HEK293T (cell line): ENCODE measurements around the gene RNF112.

Experiments
- CTCF ChIA-PET: fragments of 350-600 bp; formaldehyde crosslinking; extraction: SDS; loops from one replicate; lab custom pipeline; 2021; ENCODE audit warnings: antibody characterized with exemption, inconsistent platforms; lab: Yijun Ruan, JAX
- POLR2A ChIA-PET: fragments of 350-600 bp; formaldehyde crosslinking; extraction: SDS; loops from one replicate; lab custom pipeline; 2020; ENCODE audit warnings: antibody characterized with exemption, inconsistent platforms; lab: Yijun Ruan, JAX
- DNase-seq: peaks from one replicate; pipeline ENCODE4 v3.0.0; 2012; ENCODE audit warnings: mixed read lengths; ENCODE audit errors: extremely low spot score
- ARNT ChIP-seq: fragments of 450-650 bp; IDR thresholded peaks from 2 replicates; pipeline ENCODE4 v1.6.1; 2017; ENCODE audit warnings: mild to moderate bottlenecking
- BHLHE40 ChIP-seq: fragments of 450-650 bp; IDR thresholded peaks from 2 replicates; pipeline ENCODE4 v1.6.1; 2016; ENCODE audit warnings: mild to moderate bottlenecking, moderate library complexity, borderline replicate concordance
- CTBP1 ChIP-seq: fragments of 450-650 bp; IDR thresholded peaks from 2 replicates; pipeline ENCODE4 v1.6.1; 2016; ENCODE audit warnings: borderline replicate concordance
- ELF4 ChIP-seq: fragments of 450-650 bp; IDR thresholded peaks from 2 replicates; pipeline ENCODE4 v1.6.1; 2017; ENCODE audit warnings: antibody characterized with exemption
- FOXA1 ChIP-seq: fragments of 450-650 bp; IDR thresholded peaks from 2 replicates; pipeline ENCODE4 v1.6.1; 2016; ENCODE audit warnings: mild to moderate bottlenecking
- FOXK2 ChIP-seq: fragments of 450-650 bp; IDR thresholded peaks from 2 replicates; pipeline ENCODE4 v1.6.1; 2016; ENCODE audit warnings: mild to moderate bottlenecking
- FOXM1 ChIP-seq: fragments of 450-650 bp; IDR thresholded peaks from 2 replicates; pipeline ENCODE4 v1.6.1; 2017; ENCODE audit warnings: mild to moderate bottlenecking, borderline replicate concordance
- HDGF ChIP-seq: fragments of 450-650 bp; IDR thresholded peaks from 2 replicates; pipeline ENCODE4 v1.6.1; 2017; ENCODE audit warnings: antibody characterized with exemption, borderline replicate concordance
- L3MBTL2 ChIP-seq: fragments of 450-650 bp; conservative IDR thresholded peaks from 2 replicates; pipeline ENCODE4 v1.6.1; 2016; ENCODE audit warnings: mild to moderate bottlenecking
- LEF1 ChIP-seq: fragments of 450-650 bp; IDR thresholded peaks from 2 replicates; pipeline ENCODE4 v1.6.1; 2017; ENCODE audit warnings: mild to moderate bottlenecking, borderline replicate concordance
- NFRKB ChIP-seq: fragments of 450-650 bp; IDR thresholded peaks from 2 replicates; pipeline ENCODE4 v1.6.1; 2016; ENCODE audit warnings: mild to moderate bottlenecking, moderate library complexity
- SP1 ChIP-seq: fragments of 450-650 bp; IDR thresholded peaks from 2 replicates; pipeline ENCODE4 v1.6.1; 2017
- SUZ12 ChIP-seq: fragments of 450-650 bp; IDR thresholded peaks from 2 replicates; pipeline ENCODE4 v1.6.1; 2016; ENCODE audit warnings: mild to moderate bottlenecking
- TARDBP ChIP-seq: fragments of 450-650 bp; IDR thresholded peaks from 2 replicates; pipeline ENCODE4 v1.6.1; 2016
- ZNF384 ChIP-seq: fragments of 450-650 bp; IDR thresholded peaks from 2 replicates; pipeline ENCODE4 v1.6.1; 2016
- TF ChIP-seq, protein P1 (sequence below): fragments of 450-650 bp; IDR thresholded peaks from 2 replicates; pipeline ENCODE4 v1.6.1; 2016

The RNF112 gene

DNA sequence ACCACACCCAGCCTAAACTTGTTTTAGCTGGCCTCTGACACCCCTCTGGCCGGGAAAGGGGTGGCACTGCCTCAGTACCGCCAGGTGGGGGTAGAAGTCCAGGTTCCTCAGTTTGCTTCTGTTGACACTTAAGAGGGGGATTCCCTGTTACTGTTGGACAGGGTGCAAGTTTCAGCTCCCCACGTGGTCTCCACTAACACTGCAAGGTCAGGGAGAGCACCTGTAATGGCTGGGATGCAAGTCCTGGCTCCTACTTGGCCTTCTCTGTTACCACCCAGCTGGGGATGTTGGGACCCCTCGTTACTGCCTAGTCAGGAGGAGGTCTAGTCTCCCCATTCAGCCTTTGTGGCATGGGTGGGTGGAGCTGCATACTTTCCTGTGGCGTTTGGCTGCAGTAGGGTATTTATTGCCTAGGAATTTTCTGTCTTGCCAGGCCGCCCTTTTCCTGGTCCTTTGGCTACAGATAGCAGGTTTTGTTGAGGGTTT, 13.4 kb upstream of the RNF112 start:
- CTCF ChIA-PET = interaction anchor here (0.5 to 1.3 kb wide), 3 partner anchors 20 to 71 kb away, joined by 3 to 6 read pairs (median 3); partner anchors contain the start of gene B9D1
- DNase-seq = no peak
- POLR2A ChIA-PET = interaction anchor here (3.0 kb wide), 1 partner anchor 19 kb away, joined by 12 read pairs; the partner anchor contains the start of gene MAPK7
- TF ChIP-seq HDGF = no peak
- no peak for TF ChIP-seq SP1
- TF ChIP-seq SUZ12 = no peak
- TF ChIP-seq, protein P1, sequence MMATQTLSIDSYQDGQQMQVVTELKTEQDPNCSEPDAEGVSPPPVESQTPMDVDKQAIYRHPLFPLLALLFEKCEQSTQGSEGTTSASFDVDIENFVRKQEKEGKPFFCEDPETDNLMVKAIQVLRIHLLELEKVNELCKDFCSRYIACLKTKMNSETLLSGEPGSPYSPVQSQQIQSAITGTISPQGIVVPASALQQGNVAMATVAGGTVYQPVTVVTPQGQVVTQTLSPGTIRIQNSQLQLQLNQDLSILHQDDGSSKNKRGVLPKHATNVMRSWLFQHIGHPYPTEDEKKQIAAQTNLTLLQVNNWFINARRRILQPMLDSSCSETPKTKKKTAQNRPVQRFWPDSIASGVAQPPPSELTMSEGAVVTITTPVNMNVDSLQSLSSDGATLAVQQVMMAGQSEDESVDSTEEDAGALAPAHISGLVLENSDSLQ = no peak
- TF ChIP-seq ZNF384 = no peak
- TF ChIP-seq FOXM1 = no peak
- no peak for TF ChIP-seq NFRKB
- no peak for TF ChIP-seq TARDBP
- TF ChIP-seq ELF4 = no peak
- TF ChIP-seq BHLHE40 = no peak

DNA sequence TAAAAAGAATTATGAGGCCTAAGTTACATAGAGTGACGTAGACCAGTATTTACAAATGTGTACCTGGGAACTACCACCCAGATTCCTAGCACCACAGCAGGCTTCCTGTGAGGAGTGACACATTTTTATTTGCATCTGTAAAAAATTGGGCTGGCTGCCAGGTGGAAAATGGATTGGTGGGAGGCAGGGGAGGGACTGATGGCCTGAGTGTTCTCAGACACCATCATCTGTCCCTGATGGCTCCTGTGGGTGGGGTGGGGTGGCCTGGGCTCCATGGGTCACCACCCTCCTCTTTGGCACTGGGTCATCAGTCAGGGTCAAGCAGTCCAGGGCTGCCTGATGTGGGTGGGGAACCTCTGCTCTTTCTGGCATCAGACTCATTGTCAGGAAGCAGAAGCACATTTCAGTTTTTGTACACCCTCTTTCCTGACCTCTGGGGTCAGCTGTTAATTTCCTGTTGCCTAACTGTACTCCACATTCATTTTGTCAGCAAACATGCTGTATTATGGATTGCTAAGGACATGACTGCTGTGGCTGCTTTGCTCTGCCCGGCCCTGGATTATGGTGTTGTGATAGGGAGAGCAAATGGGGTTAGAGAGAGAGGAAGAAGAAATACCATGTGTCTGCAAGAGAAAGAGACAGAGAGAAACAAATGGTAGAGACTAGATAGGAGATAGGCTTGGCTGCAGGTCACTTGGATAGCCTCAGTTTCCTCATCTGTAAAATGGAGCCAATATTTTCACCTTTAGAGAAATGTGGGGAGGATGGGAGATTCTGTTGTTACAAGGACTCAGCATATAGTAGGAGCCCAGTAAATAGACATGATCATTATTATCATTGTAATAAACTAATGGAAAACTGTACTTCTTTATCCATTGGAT, 12.5 kb upstream of the RNF112 start:
- TF ChIP-seq CTBP1 (no peak), FOXM1 (no peak), ELF4 (no peak), LEF1 (no peak), L3MBTL2 (no peak), SUZ12 (no peak), BHLHE40 (no peak), NFRKB (no peak), FOXK2 (no peak), ARNT (no peak), ZNF384 (no peak), TARDBP (no peak), FOXA1 (no peak), HDGF (no peak), SP1 (no peak)
- TF ChIP-seq, protein P1 = no peak
- POLR2A ChIA-PET = interaction anchor here (3.0 kb wide), 1 partner anchor 20 kb away, joined by 12 read pairs; the partner anchor contains the start of gene MAPK7
- no peak for DNase-seq
- CTCF ChIA-PET = no interaction called here

DNA sequence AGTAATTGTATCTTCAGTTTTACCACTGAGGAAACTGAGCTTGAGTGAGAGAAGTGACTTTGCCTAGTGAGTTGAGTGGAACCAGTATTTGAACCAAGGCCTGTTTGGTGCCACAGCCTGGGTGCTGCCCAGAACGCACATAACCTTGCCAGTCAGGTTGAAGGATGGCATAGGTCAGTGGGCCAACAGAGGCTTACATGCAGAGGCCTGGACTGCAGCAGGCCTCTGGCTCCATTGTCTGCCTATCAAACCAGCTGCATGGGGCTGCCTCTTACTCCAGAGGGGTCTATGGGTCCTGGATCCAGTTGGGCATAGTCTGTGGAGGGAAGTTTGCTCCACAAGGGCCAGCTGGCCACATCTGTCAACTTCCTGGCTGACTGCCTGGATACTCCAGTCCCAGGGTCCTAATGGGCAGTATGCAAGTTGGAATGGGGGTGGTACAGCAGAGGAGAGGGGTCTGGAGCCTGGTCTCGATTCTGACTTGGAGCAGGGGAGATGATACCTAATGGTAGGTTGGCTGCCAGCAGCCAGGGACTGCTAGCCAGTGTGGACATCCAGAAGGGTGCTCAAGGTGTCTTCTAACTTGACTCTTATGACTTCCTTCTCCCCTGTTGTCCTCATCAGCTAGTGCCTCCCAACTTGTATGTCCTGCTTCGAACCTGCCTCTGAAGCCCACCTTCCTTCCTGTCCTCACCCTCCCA, 11.1 kb upstream of the RNF112 start:
- POLR2A ChIA-PET = interaction anchor here (1.3 to 3.6 kb wide), 3 partner anchors 8 to 22 kb away, joined by 3 to 26 read pairs (median 3); partner anchors contain the start of gene MAPK7
- TF ChIP-seq FOXA1 = no peak
- no peak for TF ChIP-seq SUZ12
- no peak for TF ChIP-seq NFRKB
- no peak for TF ChIP-seq FOXM1
- TF ChIP-seq FOXK2 = no peak
- no peak for TF ChIP-seq TARDBP
- no peak for TF ChIP-seq ELF4
- no peak for TF ChIP-seq SP1
- TF ChIP-seq LEF1 = no peak
- no peak for TF ChIP-seq ZNF384
- TF ChIP-seq CTBP1 = no peak
- TF ChIP-seq BHLHE40 = no peak
- DNase-seq = no peak
- CTCF ChIA-PET = no interaction called here

DNA sequence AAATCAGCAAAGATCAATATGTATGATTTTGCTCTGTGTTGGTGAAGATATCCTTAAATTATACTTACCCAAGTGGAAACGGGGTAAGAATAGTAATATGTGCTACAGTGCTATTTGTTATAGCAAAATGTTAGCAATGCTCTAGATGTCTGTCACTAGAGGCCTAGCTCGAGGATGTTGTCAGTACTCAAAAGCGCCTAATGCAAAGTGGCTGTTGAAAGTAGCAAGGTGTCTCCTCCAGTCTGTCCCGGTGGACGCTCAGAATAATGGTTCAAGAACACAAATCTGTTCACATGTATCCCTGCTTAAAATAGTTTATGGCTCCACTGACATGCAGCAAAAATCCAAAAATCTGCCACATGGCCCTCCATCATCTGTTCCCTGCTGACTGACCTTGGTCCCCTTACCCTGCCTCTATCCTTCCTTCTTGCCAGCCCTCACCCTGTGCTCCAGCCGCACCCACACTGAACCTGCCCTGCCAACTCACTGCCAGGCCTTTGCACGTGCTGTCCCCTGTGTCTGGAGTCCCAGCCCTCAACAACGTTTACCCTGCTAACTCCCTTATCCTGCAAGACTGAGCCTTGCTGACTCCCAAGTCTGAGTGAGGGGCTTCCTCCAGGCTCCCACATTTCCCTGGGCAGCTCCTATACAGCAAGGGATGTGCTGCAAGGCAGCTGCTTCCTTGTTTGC, 9.6 kb upstream of the RNF112 start:
- TF ChIP-seq HDGF (no peak), BHLHE40 (no peak), FOXM1 (no peak), L3MBTL2 (no peak), ELF4 (no peak), ZNF384 (no peak), CTBP1 (no peak), ARNT (no peak), FOXK2 (no peak), LEF1 (no peak)
- CTCF ChIA-PET = interaction anchor here (0.6 to 1.0 kb wide), 2 partner anchors 38 to 212 kb away, joined by 3 to 4 read pairs; no protein-coding TSS in a partner anchor
- POLR2A ChIA-PET = interaction anchor here (1.4 to 3.6 kb wide), 2 partner anchors 9 to 23 kb away, joined by 3 to 26 read pairs; partner anchors contain the start of gene MAPK7
- no peak for DNase-seq

DNA sequence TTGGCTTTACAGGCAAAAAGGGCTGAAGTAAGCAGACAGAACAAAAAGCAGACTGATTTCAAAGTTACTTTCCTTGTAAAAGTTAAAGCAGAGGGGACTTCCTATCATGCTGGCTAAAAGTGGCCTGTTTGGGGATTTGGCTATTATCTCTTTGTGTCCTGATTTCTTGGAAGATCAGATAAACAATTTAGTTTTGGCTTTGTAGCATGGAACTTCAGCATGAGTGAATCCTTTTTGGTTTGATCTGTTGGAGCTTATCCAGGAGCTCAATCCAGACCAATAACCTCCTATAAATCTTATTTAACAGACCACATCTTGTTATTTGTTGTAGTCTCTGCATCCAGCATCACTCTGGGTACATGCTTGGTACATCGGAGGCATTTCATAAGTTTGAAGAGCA, 8.9 kb upstream of the RNF112 start:
- TF ChIP-seq LEF1 (no peak), NFRKB (no peak), SP1 (no peak), FOXA1 (no peak), ZNF384 (no peak)
- TF ChIP-seq, protein P1 = no peak
- ChIA-PET POLR2A (interaction anchor here (1.4 to 3.6 kb wide), 2 partner anchors 16 to 24 kb away, joined by 3 to 26 read pairs; partner anchors contain the start of gene MAPK7), CTCF (interaction anchor here (0.6 to 1.0 kb wide), 2 partner anchors 39 to 212 kb away, joined by 3 to 4 read pairs; no protein-coding TSS in a partner anchor)
- DNase-seq = no peak
